K562 (cell line): ENCODE data around the gene NRN1. TPM values are rescaled to one million over a fixed set of nuclear protein-coding genes. Genes with fewer than 3 reads are reported as not detected.

ENCODE experiments used
- ATAC-seq: fragments of 200-7000 bp; cut with Tn5 transposase; 3 replicates; pipeline ENCODE4 v1.9.1; 2020; ENCODE audit warnings: moderate library complexity
- BruUV-seq: library from RNA; stranded (reverse); fragments of 400-500 nt; replicated peaks from 2 replicates; lab custom pipeline; 2021; lab: Mats Ljungman, UMichigan
- CTCF ChIA-PET: fragments of 300-600 bp; formaldehyde crosslinking; extraction: SDS; loops from one replicate; lab custom pipeline; 2021; ENCODE audit warnings: low intra/inter-chr PET ratio; lab: Yijun Ruan, JAX
- POLR2A ChIA-PET: fragments of 300-600, 350-650 bp; sonication (Branson Sonifier 250); formaldehyde crosslinking; extraction: SDS; loops from one replicate; lab custom pipeline; 2021; ENCODE audit warnings: antibody characterized with exemption, inconsistent platforms; lab: Yijun Ruan, JAX
- DNase-seq, 4 experiments: peaks; one replicate each; pipeline versions ENCODE4 v3.0.0 to v3.0.0-alpha.2; 2011 to 2018; ENCODE audit warnings: low spot score in 3 of 4, mixed read lengths in 3 of 4; ENCODE audit errors: extremely low read depth in 1 of 4
- FAIRE-seq: peaks from 2 replicates; lab custom pipeline; 2011; peaks lifted over from hg19 to GRCh38; lab: Jason Lieb, UNC
- H2AFZ ChIP-seq: 2 replicates; pipeline ENCODE4 v1.6.0; 2011; ENCODE audit warnings: low read depth, low read length, control low read depth, inconsistent platforms
- H3K27ac ChIP-seq: fragments of 200-600 bp; 3 replicates; pipeline ENCODE4 v1.8.0; 2011; ENCODE audit warnings: low read depth, mild to moderate bottlenecking, control low read depth, inconsistent platforms, low read length, moderate library complexity, mixed read lengths; ENCODE audit errors: extremely low read depth
- H3K27me3 ChIP-seq, 2 experiments: fragments of 300-600 bp in 1 of 2; 2 replicates in 1 of 2; 3 replicates in 1 of 2; pipeline versions ENCODE4 v1.6.0 to v1.8.0; 2011; ENCODE audit warnings: inconsistent platforms in 2 of 2, low read length in 2 of 2, mild to moderate bottlenecking in 1 of 2, mixed read lengths in 1 of 2, moderate library complexity in 1 of 2; ENCODE audit not compliant: control insufficient read depth in 2 of 2, insufficient read depth in 2 of 2
- H3K36me3 ChIP-seq: fragments of 300-600 bp; 3 replicates; pipeline ENCODE4 v1.8.0; 2011; ENCODE audit warnings: mild to moderate bottlenecking, low read length, inconsistent platforms; ENCODE audit not compliant: control insufficient read depth, insufficient read depth
- H3K4me1 ChIP-seq, 2 experiments: fragments of 200-600 bp in 1 of 2; replicated peaks in 1 of 2; 2 replicates in 1 of 2; 3 replicates in 1 of 2; pipeline versions ENCODE4 v1.5.1 to v1.8.0; 2011; ENCODE audit warnings: inconsistent platforms in 2 of 2, low read length in 2 of 2, mild to moderate bottlenecking in 1 of 2, mixed read lengths in 1 of 2, moderate library complexity in 1 of 2; ENCODE audit not compliant: control insufficient read depth in 2 of 2, insufficient read depth in 2 of 2
- H3K4me2 ChIP-seq: 2 replicates; pipeline ENCODE4 v1.6.1; 2011; ENCODE audit warnings: low read length, control low read depth, inconsistent platforms, mixed read lengths; ENCODE audit not compliant: insufficient read depth
- H3K4me3 ChIP-seq: fragments of 200-600 bp; sonication (generic), shearing (Covaris generic); 2 replicates; pipeline ENCODE4 v1.5.1; 2016; ENCODE audit warnings: control low read depth, inconsistent platforms
- H3K79me2 ChIP-seq: fragments of 200-600 bp; 3 replicates; pipeline ENCODE4 v1.8.0; 2011; ENCODE audit warnings: low read length, inconsistent platforms; ENCODE audit not compliant: control insufficient read depth, insufficient read depth
- H3K9ac ChIP-seq, 2 experiments: 2 replicates each; pipeline versions ENCODE4 v1.6.0 to v1.6.1; 2011; ENCODE audit warnings: low read depth in 2 of 2, low read length in 2 of 2, control low read depth in 1 of 2, inconsistent platforms in 1 of 2, mild to moderate bottlenecking in 1 of 2, mixed read lengths in 1 of 2; ENCODE audit not compliant: insufficient read depth in 1 of 2
- H3K9me1 ChIP-seq: one replicate; pipeline ENCODE4 v1.6.0; 2011; ENCODE audit warnings: inconsistent platforms, mild to moderate bottlenecking, low read length, moderate library complexity; ENCODE audit not compliant: control insufficient read depth, insufficient read depth
- H3K9me3 ChIP-seq: replicated peaks from 2 replicates; pipeline ENCODE4 v1.5.1; 2011; ENCODE audit warnings: low read depth, low read length, inconsistent platforms; ENCODE audit not compliant: control insufficient read depth, insufficient read depth
- H4K20me1 ChIP-seq: replicated peaks from 2 replicates; pipeline ENCODE4 v1.6.1; 2011; ENCODE audit warnings: low read length, inconsistent platforms, mixed read lengths; ENCODE audit not compliant: control insufficient read depth, insufficient read depth
- BCL6 ChIP-seq: fragments of 250-450 bp; sonication (Bioruptor Pico); IDR thresholded peaks from 2 replicates; pipeline ENCODE4 v1.4.0; 2020
- CREM ChIP-seq: IDR thresholded peaks from 2 replicates; pipeline ENCODE4 v1.6.1; 2014; ENCODE audit warnings: antibody characterized with exemption, low read depth
- CTBP1 ChIP-seq: fragments of 450-650 bp; IDR thresholded peaks from 2 replicates; pipeline ENCODE4 v1.6.1; 2016; ENCODE audit warnings: borderline replicate concordance
- CXXC5 ChIP-seq: fragments of 250-450 bp; sonication (Bioruptor Pico); IDR thresholded peaks from 2 replicates; pipeline ENCODE4 v1.8.0; 2022; ENCODE audit warnings: inconsistent platforms, mild to moderate bottlenecking, moderate library complexity
- GATAD2A ChIP-seq: fragments of 450-650 bp; IDR thresholded peaks from 2 replicates; pipeline ENCODE4 v1.6.1; 2017
- NFIX ChIP-seq: fragments of 250-450 bp; sonication (Bioruptor Pico); IDR thresholded peaks from 2 replicates; pipeline ENCODE4 v1.4.0; 2020; ENCODE audit warnings: low read depth, mild to moderate bottlenecking, moderate library complexity
- PHF8 ChIP-seq: fragments of 200-600 bp; sonication (generic); IDR thresholded peaks from 2 replicates; pipeline ENCODE4 v1.6.1; 2012; ENCODE audit warnings: mixed run types, mild to moderate bottlenecking, inconsistent platforms, low read length, moderate library complexity, borderline replicate concordance
- PML ChIP-seq: IDR thresholded peaks from 2 replicates; pipeline ENCODE4 v1.6.1; 2012; ENCODE audit warnings: low read length, inconsistent platforms
- PURB ChIP-seq: sonication (generic); formaldehyde crosslinking; IDR thresholded peaks from 2 replicates; pipeline ENCODE4 v1.9.0; 2021; ENCODE audit warnings: low read depth, mild to moderate bottlenecking, missing genetic modification reagents
- STAG1 ChIP-seq: sonication (generic); formaldehyde crosslinking; IDR thresholded peaks from 2 replicates; pipeline ENCODE4 v1.5.0; 2020; ENCODE audit warnings: missing genetic modification reagents, borderline replicate concordance
- ZFX ChIP-seq: sonication (generic); formaldehyde crosslinking; IDR thresholded peaks from 2 replicates; pipeline ENCODE4 v1.8.0; 2022; ENCODE audit warnings: mild to moderate bottlenecking, missing genetic modification reagents, moderate library complexity
- ZNF212 ChIP-seq: fragments of 450-650 bp; formaldehyde crosslinking; IDR thresholded peaks from 2 replicates; pipeline ENCODE4 v1.4.0; 2020; ENCODE audit warnings: mild to moderate bottlenecking
- ZNF311 ChIP-seq: fragments of 250-450 bp; sonication (Bioruptor Pico); IDR thresholded peaks from 2 replicates; pipeline ENCODE4 v1.4.0; 2020; ENCODE audit warnings: mild to moderate bottlenecking, moderate library complexity
- ZSCAN29 ChIP-seq: fragments of 450-650 bp; IDR thresholded peaks from 2 replicates; pipeline ENCODE4 v1.6.1; 2017
- WGBS: fragments of 100-300 bp; shearing (Covaris generic); methylation state at CpG from one replicate; pipeline ENCODE4 v1.1.6; 2016; ENCODE audit warnings: low coverage, mixed read lengths; ENCODE audit not compliant: insufficient coverage; ENCODE audit errors: missing lambda C conversion rate; 5-methylcytosine and 5-hydroxymethylcytosine counted together
- in situ Hi-C: fragments of 300-500 bp; cut with MboI; formaldehyde crosslinking; loops from 4 replicates; pipeline ENCODE4 v1.15.0; 2018; ENCODE audit warnings: inconsistent platforms, mixed read lengths
- intact Hi-C: fragments of 100-400 bp; cut with micrococcal nuclease; formaldehyde crosslinking; loops from 2 replicates; pipeline ENCODE4 v1.14.2; 2022
- polyA plus RNA-seq, 8 experiments: library from polyadenylated mRNA; depleted of rRNA in 4 of 8; stranded (reverse) in 5 of 8; unstranded in 3 of 8; fragments of >200 nt; fragmentation: Nextera tagmentation in 2 of 8; fragmentation: Illumina TruSeq in 1 of 8; extraction: Ambion mirVana in 2 of 8; extraction: Trizol in 1 of 8; gene quantifications; 2 replicates each; pipeline versions ENCODE4 v1.2.1 to v1.2.3, GENCODE V29; 2011 to 2014; ENCODE audit warnings: inconsistent platforms in 1 of 8, missing spikeins in 1 of 8
- total RNA-seq, 7 experiments: library from RNA; depleted of rRNA in 6 of 7; stranded (reverse); fragments of >200 nt in 6 of 7; fragmentation: Illumina TruSeq in 2 of 7; extraction: Trizol in 2 of 7; gene quantifications; 2 replicates each; pipeline versions ENCODE4 v1.2.1 to v1.2.3, GENCODE V29; 2011 to 2021; ENCODE audit warnings: low replicate concordance in 1 of 7
- TF ChIP-seq, protein P1 (sequence below), 2 experiments: fragments of 250-450 bp in 1 of 2; fragments of 450-650 bp in 1 of 2; sonication (Bioruptor Pico) in 1 of 2; IDR thresholded peaks; 2 replicates each; pipeline versions ENCODE4 v1.6.1 to v1.8.0; 2016 to 2021; ENCODE audit warnings: mild to moderate bottlenecking in 2 of 2, moderate library complexity in 2 of 2, missing compliant biosample characterization in 1 of 2, missing genetic modification characterization in 1 of 2
- TF ChIP-seq, protein P2 (sequence below): fragments of 450-650 bp; formaldehyde crosslinking; IDR thresholded peaks from 2 replicates; pipeline ENCODE4 v1.4.0; 2022; ENCODE audit warnings: missing genetic modification characterization
- TF ChIP-seq, protein P3 (sequence below): fragments of 450-650 bp; IDR thresholded peaks from 2 replicates; pipeline ENCODE4 v1.6.1; 2018; ENCODE audit not compliant: partially characterized antibody

Gene NRN1
- total and polyA plus RNA-seq, 9 of the 15 experiments (the other 6 are each of a cell fraction or from before 2014, with no cell fraction given), result not detected

DNA sequence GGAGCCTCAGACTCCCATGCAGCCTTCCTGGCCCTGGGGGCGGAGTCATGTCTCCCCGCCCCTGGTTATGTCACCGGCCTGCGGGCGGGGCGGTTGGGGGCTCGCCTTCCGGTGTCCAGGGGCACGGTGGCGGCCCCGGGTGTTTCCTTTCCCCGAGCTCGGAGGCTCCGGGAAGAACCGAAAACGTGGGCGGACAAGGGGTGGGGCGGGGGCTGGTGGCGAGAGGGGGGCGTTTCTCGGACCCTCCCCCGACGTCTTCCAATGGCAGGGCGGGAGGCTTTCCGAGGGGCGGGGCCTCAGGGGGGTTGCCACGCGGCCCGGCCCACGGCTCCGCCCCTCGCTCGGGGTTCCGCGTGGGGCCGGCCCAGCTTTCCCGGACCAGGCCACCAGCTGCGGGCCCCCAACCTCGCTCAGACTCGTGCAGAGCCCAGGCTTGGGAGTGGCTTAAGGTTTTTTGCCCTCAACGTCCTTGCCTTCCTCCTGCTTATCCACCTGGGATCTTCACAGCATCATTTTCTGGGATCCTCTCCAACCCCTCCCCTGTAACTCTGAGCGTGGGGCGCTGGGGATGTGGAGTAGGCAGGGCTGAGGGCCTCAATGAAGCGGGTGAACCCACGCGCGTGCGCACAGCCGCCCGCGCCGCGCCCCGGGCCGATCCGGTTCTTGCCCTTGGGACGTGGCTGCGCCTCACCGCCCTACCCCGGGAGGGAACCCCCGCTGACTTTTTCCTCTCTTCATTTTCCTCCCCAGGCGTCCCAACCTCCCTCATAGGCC lies 2.1 kb upstream of the NRN1 start:
- peaks cover 27 to 32% of the 10 kb centered on the region in 2 experiments for H3K27me3 ChIP-seq
- peak overlapping the region; percentile 42 for H3K4me3 ChIP-seq
- no peaks in the 10 kb centered on the region for H3K9me1 ChIP-seq
- peaks cover 0 to 24% of the 10 kb centered on the region in 2 experiments; a peak in 2 of 5 replicates for H3K4me1 ChIP-seq
- ChIA-PET CTCF (interaction anchor here (0.6 kb wide), 1 partner anchor 115 kb away, joined by 3 read pairs; no protein-coding TSS in a partner anchor), POLR2A (interaction anchor here (0.6 to 0.9 kb wide), 2 partner anchors 10 to 803 kb away, joined by 3 to 7 read pairs; no protein-coding TSS in a partner anchor)
- BruUV-seq, result no TSS peak
- intact Hi-C loops, result no loop called here
- H3K79me2 ChIP-seq, result no peaks in the 10 kb centered on the region
- H3K36me3 ChIP-seq, result no peaks in the 10 kb centered on the region
- H3K9ac ChIP-seq, result peak overlapping the region; percentile 13 to 89; a peak in 3 of 4 replicates
- H3K4me2 ChIP-seq, result peak overlapping the region; percentile 67
- peak overlapping the region; percentile 68 for H2AFZ ChIP-seq
- ATAC-seq (peak; percentile 99), DNase-seq (peak; percentile 78 to 98 (median 95)), FAIRE-seq (no peak)
- H3K27ac ChIP-seq, result peak overlapping the region; percentile 32; the same call in 1 of the 3 replicates
- H3K9me3 ChIP-seq, result no peaks in the 10 kb centered on the region
- in situ Hi-C loops, result no loop called here
- WGBS, result 17% methylated on average over 44 of the region's 62 CpGs
- H4K20me1 ChIP-seq, result peaks cover 4% of the 10 kb centered on the region; the same call in 1 of the 2 replicates
- no peak for TF ChIP-seq GATAD2A
- peak; percentile 59 for TF ChIP-seq ZFX
- TF ChIP-seq PML, result no peak
- TF ChIP-seq ZSCAN29, result no peak
- TF ChIP-seq, protein P1, sequence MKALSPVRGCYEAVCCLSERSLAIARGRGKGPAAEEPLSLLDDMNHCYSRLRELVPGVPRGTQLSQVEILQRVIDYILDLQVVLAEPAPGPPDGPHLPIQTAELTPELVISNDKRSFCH (CRISPR knock-in tag; IDR thresholded peaks at IDR 0.05), result no peak
- TF ChIP-seq, protein P1 (tag; IDR thresholded peaks at IDR 0.05), result no peak
- TF ChIP-seq PHF8, result peak; percentile 31; the same call in 1 of the 2 replicates
- peak; percentile 52; the same call in 1 of the 2 replicates for TF ChIP-seq CTBP1
- TF ChIP-seq ZNF311, result no peak
- TF ChIP-seq CXXC5, result peak; percentile 32; the same call in 1 of the 2 replicates
- peak; percentile 32; the same call in 1 of the 2 replicates for TF ChIP-seq CREM
- no peak for TF ChIP-seq PURB (CRISPR knock-in tag)
- no peak for TF ChIP-seq NFIX (CRISPR knock-in tag)
- no peak for TF ChIP-seq BCL6 (CRISPR knock-in tag)
- no peak for TF ChIP-seq ZNF212 (CRISPR knock-in tag)
- TF ChIP-seq STAG1 (CRISPR knock-in tag), result 0 out of 2 replicates have a peak, but pooled peaks have one; percentile 19
- TF ChIP-seq, protein P2, sequence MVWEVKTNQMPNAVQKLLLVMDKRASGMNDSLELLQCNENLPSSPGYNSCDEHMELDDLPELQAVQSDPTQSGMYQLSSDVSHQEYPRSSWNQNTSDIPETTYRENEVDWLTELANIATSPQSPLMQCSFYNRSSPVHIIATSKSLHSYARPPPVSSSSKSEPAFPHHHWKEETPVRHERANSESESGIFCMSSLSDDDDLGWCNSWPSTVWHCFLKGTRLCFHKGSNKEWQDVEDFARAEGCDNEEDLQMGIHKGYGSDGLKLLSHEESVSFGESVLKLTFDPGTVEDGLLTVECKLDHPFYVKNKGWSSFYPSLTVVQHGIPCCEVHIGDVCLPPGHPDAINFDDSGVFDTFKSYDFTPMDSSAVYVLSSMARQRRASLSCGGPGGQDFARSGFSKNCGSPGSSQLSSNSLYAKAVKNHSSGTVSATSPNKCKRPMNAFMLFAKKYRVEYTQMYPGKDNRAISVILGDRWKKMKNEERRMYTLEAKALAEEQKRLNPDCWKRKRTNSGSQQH, result no peak
- TF ChIP-seq, protein P3, sequence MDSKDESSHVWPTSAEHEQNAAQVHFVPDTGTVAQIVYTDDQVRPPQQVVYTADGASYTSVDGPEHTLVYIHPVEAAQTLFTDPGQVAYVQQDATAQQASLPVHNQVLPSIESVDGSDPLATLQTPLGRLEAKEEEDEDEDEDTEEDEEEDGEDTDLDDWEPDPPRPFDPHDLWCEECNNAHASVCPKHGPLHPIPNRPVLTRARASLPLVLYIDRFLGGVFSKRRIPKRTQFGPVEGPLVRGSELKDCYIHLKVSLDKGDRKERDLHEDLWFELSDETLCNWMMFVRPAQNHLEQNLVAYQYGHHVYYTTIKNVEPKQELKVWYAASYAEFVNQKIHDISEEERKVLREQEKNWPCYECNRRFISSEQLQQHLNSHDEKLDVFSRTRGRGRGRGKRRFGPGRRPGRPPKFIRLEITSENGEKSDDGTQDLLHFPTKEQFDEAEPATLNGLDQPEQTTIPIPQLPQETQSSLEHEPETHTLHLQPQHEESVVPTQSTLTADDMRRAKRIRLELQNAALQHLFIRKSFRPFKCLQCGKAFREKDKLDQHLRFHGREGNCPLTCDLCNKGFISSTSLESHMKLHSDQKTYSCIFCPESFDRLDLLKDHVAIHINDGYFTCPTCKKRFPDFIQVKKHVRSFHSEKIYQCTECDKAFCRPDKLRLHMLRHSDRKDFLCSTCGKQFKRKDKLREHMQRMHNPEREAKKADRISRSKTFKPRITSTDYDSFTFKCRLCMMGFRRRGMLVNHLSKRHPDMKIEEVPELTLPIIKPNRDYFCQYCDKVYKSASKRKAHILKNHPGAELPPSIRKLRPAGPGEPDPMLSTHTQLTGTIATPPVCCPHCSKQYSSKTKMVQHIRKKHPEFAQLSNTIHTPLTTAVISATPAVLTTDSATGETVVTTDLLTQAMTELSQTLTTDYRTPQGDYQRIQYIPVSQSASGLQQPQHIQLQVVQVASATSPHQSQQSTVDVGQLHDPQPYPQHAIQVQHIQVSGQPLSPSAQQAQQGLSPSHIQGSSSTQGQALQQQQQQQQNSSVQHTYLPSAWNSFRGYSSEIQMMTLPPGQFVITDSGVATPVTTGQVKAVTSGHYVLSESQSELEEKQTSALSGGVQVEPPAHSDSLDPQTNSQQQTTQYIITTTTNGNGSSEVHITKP, result no peak
